HK-2 (cell line): ENCODE data around the gene FRMD6.
"Not testable (repeated sequence)": the region's sequence is repeated elsewhere in the genome, so short reads cannot be mapped to it uniquely, and the experiment has no call there.

ENCODE experiments used
- DNase-seq: peaks from one replicate; pipeline ENCODE4 v3.0.0-alpha.2; 2018; ENCODE audit not compliant: unreplicated experiment

The FRMD6 gene

DNA sequence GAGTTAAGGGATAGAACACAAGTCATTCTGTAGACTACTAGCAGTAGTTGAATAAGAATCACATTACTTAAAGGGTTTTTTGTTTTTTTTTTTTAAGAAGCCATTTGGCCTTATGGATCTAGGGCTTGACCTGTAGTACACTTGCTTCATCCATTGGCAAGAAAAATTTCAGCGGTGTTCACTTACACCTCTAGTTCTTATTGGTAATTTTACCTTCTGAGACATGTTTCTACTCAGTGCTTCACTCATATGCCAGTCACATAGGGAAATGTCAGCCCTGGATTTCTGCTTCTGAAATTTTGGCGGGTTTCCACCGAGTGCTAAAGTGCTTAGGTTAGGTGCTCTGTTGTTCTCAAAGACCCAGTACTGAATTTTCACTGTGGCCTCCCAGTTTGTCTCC is 72.9 kb downstream of the FRMD6 start:
- no peak for DNase-seq

DNA sequence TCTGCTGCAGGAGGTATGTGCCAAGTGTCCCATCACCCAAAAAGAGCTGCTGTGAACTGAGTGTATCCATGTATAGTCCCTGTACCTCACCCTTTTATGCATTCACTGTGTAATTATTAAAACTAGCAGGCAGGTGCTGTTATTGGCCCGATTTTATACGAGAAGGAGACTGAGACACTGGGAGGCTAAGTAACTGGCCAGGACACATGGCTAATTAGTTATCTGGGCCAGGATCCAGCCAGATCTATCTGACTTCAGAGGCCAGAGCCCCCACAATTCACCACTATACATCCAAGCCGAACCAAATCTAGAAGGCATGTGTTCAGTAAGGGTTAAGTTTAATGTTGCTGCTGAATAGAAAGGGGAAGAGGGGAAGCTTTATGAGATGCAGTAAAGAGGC is 73.4 kb downstream of the FRMD6 start:
- DNase-seq, result no peak

- no peak for DNase-seq
These were observed 74.6 kb downstream of the FRMD6 start for GRCh38 chr14:51726166-51726899.

- no peak for DNase-seq
These were observed 75.8 kb downstream of the FRMD6 start for GRCh38 chr14:51727526-51727925.

GRCh38 chr14:51730098-51730497 is 78.4 kb downstream of the FRMD6 start:
- no peak for DNase-seq

GRCh38 chr14:51730684-51731083 is 79.0 kb downstream of the FRMD6 start:
- DNase-seq, result no peak

DNA sequence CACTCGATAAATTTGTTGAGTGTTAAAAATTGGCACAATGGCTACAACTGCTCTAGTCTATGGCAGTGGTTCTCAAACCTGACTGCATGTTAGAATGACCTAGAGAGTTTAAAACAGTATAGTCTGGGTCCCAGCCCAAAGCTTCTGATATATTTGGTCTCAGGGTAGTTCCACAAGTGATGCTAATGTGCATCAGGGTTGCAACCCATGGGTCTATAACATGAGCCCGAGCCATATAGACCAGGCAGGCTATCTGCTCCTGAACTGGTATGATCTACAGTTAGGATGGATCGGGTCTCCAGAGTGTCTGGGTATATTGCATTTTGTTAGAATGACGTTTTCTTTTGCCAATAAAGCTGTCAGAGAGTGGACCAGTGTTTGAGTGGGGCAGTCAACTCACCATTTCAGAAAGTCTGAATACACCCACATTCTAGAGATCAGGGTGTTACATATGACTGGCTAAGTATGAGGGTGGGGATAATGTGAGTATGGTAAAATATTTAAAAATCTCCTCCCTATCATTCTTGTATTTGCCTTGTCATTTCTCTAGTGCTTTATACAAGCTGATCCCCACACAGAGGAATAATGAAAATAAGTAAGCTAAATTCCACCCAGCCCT is 80.9 kb downstream of the FRMD6 start:
- no peak for DNase-seq

DNA sequence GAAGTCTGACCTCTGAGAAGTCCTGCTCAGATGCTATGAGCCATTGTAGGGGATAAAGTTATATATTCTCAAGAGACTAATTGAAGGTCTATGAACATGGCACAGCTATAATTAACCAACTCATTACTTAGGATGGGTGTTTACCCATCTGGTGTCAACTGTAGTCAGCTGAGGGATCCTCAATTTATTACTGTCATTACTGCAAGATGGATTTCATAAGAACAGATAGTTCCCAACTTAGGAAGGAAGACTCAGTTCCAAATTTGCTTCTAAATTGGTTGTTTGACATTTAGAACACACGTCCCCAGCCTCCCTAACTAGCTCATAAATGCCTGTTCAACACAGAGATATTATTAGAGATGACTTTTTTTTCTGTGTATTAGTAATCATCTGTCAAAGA is 81.4 kb downstream of the FRMD6 start:
- DNase-seq, result no peak

DNA sequence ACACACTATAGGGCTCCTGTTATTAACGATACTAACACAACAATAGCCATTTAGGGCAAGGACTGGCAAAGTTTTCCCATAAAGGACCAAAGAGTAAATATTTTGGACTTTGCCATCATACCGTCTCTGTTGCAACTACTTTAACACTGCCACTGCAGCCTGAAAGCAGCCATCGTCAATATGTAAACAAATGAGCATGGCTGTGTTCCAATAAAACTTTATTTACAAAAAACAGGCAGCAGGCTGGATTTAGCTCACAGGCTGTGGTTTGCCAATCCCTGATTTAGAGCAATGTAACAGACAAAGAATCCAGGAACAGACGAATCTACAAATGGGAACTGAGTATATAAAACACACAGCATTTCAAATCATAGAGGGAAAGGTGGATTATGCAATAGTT is 84.1 kb downstream of the FRMD6 start:
- DNase-seq, result no peak

- no peak for DNase-seq
These were observed 87.0 kb downstream of the FRMD6 start for GRCh38 chr14:51738754-51739153.

GRCh38 chr14:51743588-51744000 is 91.9 kb downstream of the FRMD6 start:
- no peak for DNase-seq

GRCh38 chr14:51744372-51745130 is 92.8 kb downstream of the FRMD6 start:
- no peak for DNase-seq

GRCh38 chr14:51746823-51747222 is 95.1 kb downstream of the FRMD6 start:
- not testable (repeated sequence) for DNase-seq

DNA sequence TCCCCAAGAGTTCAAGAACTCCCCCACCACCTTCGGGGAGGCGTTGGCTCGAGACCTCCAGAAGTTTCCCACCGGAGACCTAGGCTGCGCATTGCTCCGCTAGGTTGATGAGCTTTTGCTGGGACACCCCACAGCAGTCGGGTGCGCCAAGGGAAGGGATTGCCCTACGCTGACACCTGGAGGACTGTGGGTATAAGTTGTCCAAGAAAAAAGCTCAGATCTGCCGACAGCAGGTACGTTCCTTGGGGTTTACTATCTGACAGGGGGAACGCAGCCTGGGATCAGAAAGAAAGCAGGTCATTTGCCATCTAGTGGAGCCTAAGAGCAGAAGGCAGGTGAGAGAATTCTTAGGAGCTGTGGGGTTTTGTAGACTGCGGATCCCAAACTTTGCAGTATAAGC is 98.8 kb downstream of the FRMD6 start:
- DNase-seq, result no peak

- DNase-seq, result not testable (repeated sequence)
These were observed 100.1 kb downstream of the FRMD6 start for GRCh38 chr14:51751611-51752345.

- not testable (repeated sequence) for DNase-seq
These were observed 106.0 kb downstream of the FRMD6 start for GRCh38 chr14:51757756-51758155.

DNA sequence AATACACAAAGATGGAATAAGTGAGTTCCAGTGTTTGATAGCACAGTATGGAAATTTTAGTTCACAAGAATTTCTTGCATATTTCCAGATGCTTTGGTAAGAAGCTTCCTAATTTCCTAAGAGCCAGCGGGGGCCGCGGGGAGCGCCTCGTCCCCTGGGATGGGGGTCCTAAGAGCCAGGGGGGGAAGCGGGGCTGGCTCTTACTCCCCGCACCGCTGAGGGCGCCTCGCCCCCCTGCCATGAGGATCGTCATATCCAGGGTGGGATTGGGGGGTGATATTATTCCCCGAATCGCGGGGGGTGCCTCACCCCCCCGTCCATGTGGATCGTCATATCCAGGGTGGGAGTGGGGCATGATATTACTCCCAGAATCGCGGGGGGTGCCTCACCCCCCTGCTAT is 108.2 kb downstream of the FRMD6 start:
- DNase-seq, result no peak

GRCh38 chr14:51765726-51766125 is 114.0 kb downstream of the FRMD6 start:
- DNase-seq, result not testable (repeated sequence)

DNA sequence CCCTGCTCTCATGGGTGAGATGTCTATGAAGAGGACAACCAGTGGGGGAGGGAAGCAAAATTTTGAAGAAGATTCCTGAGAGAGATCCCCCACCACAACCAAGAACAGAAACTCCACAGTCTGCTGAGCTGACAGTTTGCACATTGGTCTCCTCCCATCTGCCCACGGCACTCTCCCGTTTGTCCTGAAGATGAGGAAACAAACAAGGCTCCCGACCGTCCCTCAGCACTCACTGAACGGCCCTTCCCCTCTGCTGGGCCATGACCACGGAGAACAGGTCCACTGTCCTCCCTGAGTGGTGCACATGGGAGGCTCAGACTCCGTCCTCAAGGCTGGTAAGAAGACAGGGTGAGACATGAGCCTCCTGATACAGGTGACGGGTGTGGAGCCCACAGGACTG is 114.9 kb downstream of the FRMD6 start:
- not testable (repeated sequence) for DNase-seq

DNA sequence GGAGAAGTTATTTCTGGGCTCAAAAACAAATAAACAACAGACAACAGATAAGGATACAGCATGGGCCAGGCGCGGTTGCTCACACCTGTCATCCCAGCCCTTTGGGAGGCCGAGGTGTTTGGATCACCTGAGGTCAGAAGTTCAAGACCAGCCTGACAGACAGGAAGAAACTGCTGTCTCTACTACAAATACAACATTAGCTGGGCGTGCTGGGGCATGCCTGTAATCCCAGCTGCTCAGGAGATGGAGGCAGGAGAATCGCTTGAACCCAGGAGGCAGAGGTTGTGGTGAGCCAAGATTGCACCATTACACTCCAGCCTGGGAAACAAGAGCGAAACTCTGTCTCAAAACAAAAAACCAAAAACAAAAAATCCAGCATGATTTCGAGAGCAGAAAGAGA is 117.6 kb downstream of the FRMD6 start:
- DNase-seq, result not testable (repeated sequence)

GRCh38 chr14:51774209-51774608 is 122.5 kb downstream of the FRMD6 start:
- DNase-seq, result no peak
